B cell (primary cell): ENCODE results near the gene CACNA1A. TPM values are rescaled to one million over a fixed set of nuclear protein-coding genes. Genes with fewer than 3 reads are reported as not detected.

Experiments used
- ATAC-seq: fragments of 200-7000 bp; cut with Tn5 transposase; one replicate; pipeline ENCODE4 v1.10.0; 2021; ENCODE audit warnings: low read depth, mild to moderate bottlenecking, moderate number of reproducible peaks, moderate library complexity
- CTCF ChIA-PET: fragments of 350-600 bp; sonication (Branson Sonifier 250); formaldehyde crosslinking; loops from one replicate; lab custom pipeline; 2021; ENCODE audit warnings: antibody characterized with exemption, inconsistent platforms; lab: Charles Lee
- POLR2A ChIA-PET: fragments of 350-600 bp; sonication (Branson Sonifier 250); formaldehyde crosslinking; loops from one replicate; lab custom pipeline; 2021; ENCODE audit warnings: antibody characterized with exemption; lab: Charles Lee
- DNase-seq: peaks from one replicate; pipeline ENCODE4 v3.0.0; 2013
- H2AFZ ChIP-seq: 2 replicates; pipeline ENCODE4 v1.6.1; 2012; ENCODE audit warnings: mild to moderate bottlenecking, low read depth, low read length; ENCODE audit not compliant: insufficient read depth, poor library complexity, severe bottlenecking
- H3K27ac ChIP-seq, 2 donors: 1 replicate in 1 of 2; 2 replicates in 1 of 2; pipeline ENCODE4 v1.5.1; 2012 to 2013; ENCODE audit warnings: low read length in 2 of 2, mild to moderate bottlenecking in 2 of 2, moderate library complexity in 1 of 2
- H3K27me3 ChIP-seq, 4 experiments: fragments of 200-600 bp in 1 of 4; sonication (generic) in 1 of 4; replicated peaks in 1 of 4; 1 replicate in 2 of 4; 2 replicates in 2 of 4; pipeline versions ENCODE4 v1.6.1 to v1.7.0; 2013 to 2016; ENCODE audit warnings: low read length in 3 of 4, mild to moderate bottlenecking in 2 of 4, mixed read lengths in 1 of 4, moderate library complexity in 1 of 4; ENCODE audit not compliant: insufficient read depth in 4 of 4, control insufficient read depth in 3 of 4; ENCODE audit errors: control extremely low read depth in 1 of 4
- H3K36me3 ChIP-seq, 2 experiments: replicated peaks in 1 of 2; 1 replicate in 1 of 2; 2 replicates in 1 of 2; pipeline versions ENCODE4 v1.6.1 to v1.7.1; 2013; ENCODE audit warnings: low read length in 1 of 2; ENCODE audit not compliant: insufficient read depth in 2 of 2, control insufficient read depth in 1 of 2; ENCODE audit errors: control extremely low read depth in 1 of 2, extremely low read depth in 1 of 2
- H3K4me1 ChIP-seq, 2 donors: fragments of 200-600 bp in 1 of 2; sonication (generic) in 1 of 2; 1 replicate in 1 of 2; 2 replicates in 1 of 2; pipeline versions ENCODE4 v1.5.1 to v1.6.1; 2013 to 2017; ENCODE audit warnings: low read length in 2 of 2; ENCODE audit not compliant: control insufficient read depth in 2 of 2, insufficient read depth in 2 of 2
- H3K4me2 ChIP-seq: replicated peaks from 2 replicates; pipeline ENCODE3; 2012; ENCODE audit warnings: mild to moderate bottlenecking, low read depth, low read length; ENCODE audit not compliant: poor library complexity, severe bottlenecking
- H3K4me3 ChIP-seq, 5 experiments: fragments of 200-600 bp in 1 of 5; sonication (generic) in 1 of 5; 1 replicate in 3 of 5; 2 replicates in 2 of 5; pipeline versions ENCODE4 v1.5.1 to v1.7.0; 2011 to 2016; ENCODE audit warnings: low read length in 4 of 5, mild to moderate bottlenecking in 4 of 5, low read depth in 2 of 5, control low read depth in 1 of 5, moderate library complexity in 1 of 5; ENCODE audit not compliant: insufficient read depth in 1 of 5; ENCODE audit errors: control extremely low read depth in 1 of 5, extremely low read depth in 1 of 5
- H3K79me2 ChIP-seq: fragments of 200-600 bp; sonication (generic); one replicate; pipeline ENCODE4 v1.6.0; 2016; ENCODE audit warnings: low read length; ENCODE audit not compliant: control insufficient read depth, insufficient read depth
- H3K9ac ChIP-seq: fragments of 200-600 bp; sonication (generic); 2 replicates; pipeline ENCODE4 v1.6.1; 2017; ENCODE audit warnings: mild to moderate bottlenecking, low read length, moderate library complexity
- H3K9me3 ChIP-seq, 3 donors: one replicate each; pipeline versions ENCODE4 v1.6.1 to v1.7.1; 2013; ENCODE audit warnings: low read length in 2 of 3; ENCODE audit not compliant: control insufficient read depth in 2 of 3, insufficient read depth in 1 of 3; ENCODE audit errors: control extremely low read depth in 1 of 3
- H4K20me1 ChIP-seq: 2 replicates; pipeline ENCODE4 v1.6.0; 2012; ENCODE audit warnings: mild to moderate bottlenecking, low read length; ENCODE audit not compliant: insufficient read depth, control insufficient read depth, poor library complexity, severe bottlenecking
- H3K27ac Mint-ChIP-seq: one replicate; pipeline ENCODE4 v1.8.0; 2021; ENCODE audit warnings: mixed read lengths
- H3K27me3 Mint-ChIP-seq: one replicate; pipeline ENCODE4 v1.8.0; 2021; ENCODE audit warnings: mixed read lengths
- H3K4me1 Mint-ChIP-seq: one replicate; pipeline ENCODE4 v1.8.0; 2021; ENCODE audit warnings: mixed read lengths
- H3K4me3 Mint-ChIP-seq: one replicate; pipeline ENCODE4 v1.8.0; 2021; ENCODE audit warnings: mixed read lengths
- H3K9me3 Mint-ChIP-seq: one replicate; pipeline ENCODE4 v1.8.0; 2022; ENCODE audit warnings: mixed read lengths; ENCODE audit not compliant: insufficient read depth
- EZH2 ChIP-seq: IDR thresholded peaks from 2 replicates; pipeline ENCODE4 v1.6.1; 2012; ENCODE audit warnings: borderline replicate concordance, low read depth, mild to moderate bottlenecking, moderate library complexity, low read length; ENCODE audit not compliant: insufficient read depth, poor library complexity, severe bottlenecking
- WGBS: methylation state at CpG from one replicate; pipeline ENCODE4 v1.1.5; 2013; ENCODE audit warnings: missing lambda C conversion rate; ENCODE audit not compliant: insufficient coverage; 5-methylcytosine and 5-hydroxymethylcytosine counted together
- intact Hi-C: fragments of 100-400 bp; cut with micrococcal nuclease; formaldehyde crosslinking; loops from one replicate; pipeline ENCODE4 v1.10.0; 2022
- polyA plus RNA-seq: library from polyadenylated mRNA; depleted of rRNA; stranded (reverse); fragments of >200 nt; gene quantifications from 2 replicates; pipeline ENCODE4 v1.2.3, GENCODE V29; 2012
- total RNA-seq, 2 donors: library from RNA; stranded (reverse); fragments of 120-200 nt in 1 of 2; gene quantifications; 1 replicate in 1 of 2; 2 replicates in 1 of 2; pipeline versions ENCODE4 v1.2.3 to v1.2.4, GENCODE V29; 2013 to 2022
- TF ChIP-seq, protein P1 (sequence below): fragments of 200-600 bp; IDR thresholded peaks from one replicate; pipeline ENCODE4 v1.8.0; 2022; ENCODE audit warnings: antibody characterized with exemption, mild to moderate bottlenecking

CACNA1A gene
- total and polyA plus RNA-seq, 2 donors (not counting 1 experiment from before 2014, with no cell fraction given), result 1.2 to 1.3 TPM

DNA sequence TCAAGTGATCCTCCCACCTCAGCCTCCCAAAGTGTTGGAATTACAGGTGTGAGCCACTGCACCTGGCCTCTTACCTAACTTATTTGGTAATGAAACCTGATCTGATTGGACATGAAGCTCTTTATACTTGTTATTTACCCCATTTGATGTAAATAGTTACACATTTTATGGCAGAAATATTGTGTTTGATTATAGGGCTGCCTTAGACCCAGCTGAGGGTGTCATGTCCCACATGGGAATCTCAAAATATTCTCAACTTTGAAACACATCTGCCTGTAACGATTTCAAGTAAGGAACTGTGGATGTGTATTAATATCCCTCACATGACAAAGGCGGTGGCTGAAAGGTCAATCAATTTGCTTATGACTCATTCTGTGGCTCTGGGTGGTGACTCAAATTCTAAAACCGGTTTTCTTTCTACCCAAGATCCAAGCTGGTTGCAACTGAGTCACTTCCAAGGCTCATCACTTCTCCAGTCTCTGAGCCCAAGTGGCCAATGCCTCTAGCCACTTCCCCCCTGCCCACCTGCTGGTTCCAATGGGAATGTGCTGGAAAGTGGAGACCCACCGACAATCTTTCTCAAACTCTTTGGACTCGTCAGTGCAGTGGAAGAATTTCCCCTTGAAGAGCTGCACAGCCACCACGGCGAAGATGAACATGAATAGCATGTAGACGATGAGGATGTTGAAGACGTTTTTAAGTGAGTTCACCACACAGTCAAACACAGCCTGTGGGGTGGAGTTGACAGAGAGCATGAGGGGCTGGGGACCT, 245.2 kb downstream of the CACNA1A start:
- Histone ChIP-seq H3K36me3 (no peaks in the 10 kb centered on the region), H3K4me3 (peak overlapping the region in 2 of 5 experiments; percentile 20 to 23), H3K9ac (no peak overlapping the region), H3K79me2 (peaks cover 2% of the 10 kb centered on the region), H4K20me1 (no peaks in the 10 kb centered on the region), H3K27me3 (peaks cover 0 to 8% (median 3%) of the 10 kb centered on the region in 4 experiments), H3K4me2 (peak overlapping the region; percentile 38), H3K9me3 (peaks cover 0 to 11% (median 4%) of the 10 kb centered on the region in 3 donors), H3K4me1 (peaks cover 16 to 20% of the 10 kb centered on the region in 2 donors), H3K27ac (peak overlapping the region; percentile 25 to 60), H2AFZ (peak overlapping the region; percentile 3)
- DNase-seq, result peak; percentile 54
- H3K9me3 Mint-ChIP-seq, result peaks cover 5% of the 10 kb centered on the region
- TF ChIP-seq, protein P1, sequence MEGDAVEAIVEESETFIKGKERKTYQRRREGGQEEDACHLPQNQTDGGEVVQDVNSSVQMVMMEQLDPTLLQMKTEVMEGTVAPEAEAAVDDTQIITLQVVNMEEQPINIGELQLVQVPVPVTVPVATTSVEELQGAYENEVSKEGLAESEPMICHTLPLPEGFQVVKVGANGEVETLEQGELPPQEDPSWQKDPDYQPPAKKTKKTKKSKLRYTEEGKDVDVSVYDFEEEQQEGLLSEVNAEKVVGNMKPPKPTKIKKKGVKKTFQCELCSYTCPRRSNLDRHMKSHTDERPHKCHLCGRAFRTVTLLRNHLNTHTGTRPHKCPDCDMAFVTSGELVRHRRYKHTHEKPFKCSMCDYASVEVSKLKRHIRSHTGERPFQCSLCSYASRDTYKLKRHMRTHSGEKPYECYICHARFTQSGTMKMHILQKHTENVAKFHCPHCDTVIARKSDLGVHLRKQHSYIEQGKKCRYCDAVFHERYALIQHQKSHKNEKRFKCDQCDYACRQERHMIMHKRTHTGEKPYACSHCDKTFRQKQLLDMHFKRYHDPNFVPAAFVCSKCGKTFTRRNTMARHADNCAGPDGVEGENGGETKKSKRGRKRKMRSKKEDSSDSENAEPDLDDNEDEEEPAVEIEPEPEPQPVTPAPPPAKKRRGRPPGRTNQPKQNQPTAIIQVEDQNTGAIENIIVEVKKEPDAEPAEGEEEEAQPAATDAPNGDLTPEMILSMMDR, result no peak
- no peak for TF ChIP-seq EZH2
- peak; percentile 78 for ATAC-seq
- WGBS, result 47% methylated on average over 4 of the region's 9 CpGs
- H3K4me1 Mint-ChIP-seq, result peaks cover 19% of the 10 kb centered on the region
- ChIA-PET POLR2A (interaction anchor here (0.8 to 2.0 kb wide), 4 partner anchors 50 to 111 kb away, joined by 3 to 9 read pairs (median 6); partner anchors contain the start of genes IER2 and STX10), CTCF (interaction anchor here (0.6 to 3.6 kb wide), 21 partner anchors 10 to 328 kb away, joined by 3 to 33 read pairs (median 4); partner anchors contain the start of genes IER2 and STX10)
- intact Hi-C loops, result loop anchor here (1.0 to 5.0 kb wide), 3 partner anchors 53 to 159 kb away; partner anchors contain the start of genes IER2, LYL1 and STX10
- H3K27ac Mint-ChIP-seq, result peak overlapping the region; percentile 73
- peak overlapping the region; percentile 79 for H3K4me3 Mint-ChIP-seq
- peaks cover 23% of the 10 kb centered on the region for H3K27me3 Mint-ChIP-seq

DNA sequence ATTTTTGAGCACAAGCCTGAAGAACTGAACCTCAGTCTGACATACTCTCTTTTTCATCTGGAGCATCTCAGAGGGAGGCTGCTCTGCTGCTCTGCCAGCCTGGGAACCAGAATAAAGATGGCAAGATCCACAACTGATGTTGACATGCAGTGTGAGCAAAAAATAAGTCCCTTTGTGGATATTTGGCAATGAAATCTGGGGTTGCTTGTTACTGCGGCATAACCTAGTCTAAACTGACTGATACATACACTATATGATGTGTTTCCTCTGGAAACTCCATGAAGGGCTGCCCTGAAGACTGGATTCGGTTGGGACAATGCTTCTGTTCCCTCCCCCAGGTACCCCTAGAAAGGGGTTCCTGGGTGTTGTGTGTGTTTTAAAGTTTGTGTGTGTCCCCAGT, 249.4 kb downstream of the CACNA1A start:
- intact Hi-C loops, result no loop called here
- no CpG with 5 or more reads among the region's 2 CpGs for WGBS
- ChIA-PET CTCF (no interaction called here), POLR2A (no interaction called here)
- TF ChIP-seq, protein P1, result no peak
- TF ChIP-seq EZH2, result no peak
- Histone ChIP-seq H3K4me3 (no peak overlapping the region), H3K4me1 (peaks cover 12 to 16% of the 10 kb centered on the region in 2 donors), H3K4me2 (no peak overlapping the region), H3K27me3 (peaks cover 0 to 9% (median 3%) of the 10 kb centered on the region in 4 experiments), H3K9ac (no peak overlapping the region), H3K79me2 (no peaks in the 10 kb centered on the region), H3K9me3 (peaks cover 0 to 11% (median 4%) of the 10 kb centered on the region in 3 donors), H3K36me3 (no peaks in the 10 kb centered on the region), H3K27ac (no peak overlapping the region), H4K20me1 (no peaks in the 10 kb centered on the region), H2AFZ (no peak overlapping the region)
- peaks cover 18% of the 10 kb centered on the region for H3K27me3 Mint-ChIP-seq
- no peak for ATAC-seq
- no peak overlapping the region for H3K27ac Mint-ChIP-seq
- no peak for DNase-seq
- peaks cover 11% of the 10 kb centered on the region for H3K4me1 Mint-ChIP-seq
- no peak overlapping the region for H3K4me3 Mint-ChIP-seq
- H3K9me3 Mint-ChIP-seq, result peaks cover 5% of the 10 kb centered on the region
